Endothelial cell of umbilical vein (primary cell): Measurements from ENCODE around the gene CDC42BPB.

Source experiments
- CTCF ChIP-seq, 2 donors: IDR thresholded peaks; 1 replicate in 1 of 2; 2 replicates in 1 of 2; pipeline ENCODE4 v1.5.1; 2011; ENCODE audit warnings: low read length in 2 of 2, mild to moderate bottlenecking in 2 of 2, moderate library complexity in 2 of 2, control low read depth in 1 of 2, inconsistent platforms in 1 of 2, low read depth in 1 of 2; ENCODE audit not compliant: insufficient read depth in 1 of 2; ENCODE audit errors: extremely low read depth in 1 of 2
- EZH2 ChIP-seq: IDR thresholded peaks from 2 replicates; pipeline ENCODE4 v1.6.1; 2012; ENCODE audit warnings: borderline replicate concordance, low read depth, mild to moderate bottlenecking, moderate library complexity, low read length, inconsistent platforms; ENCODE audit not compliant: severe bottlenecking
- FOS ChIP-seq: IDR thresholded peaks from 2 replicates; pipeline ENCODE4 v1.6.1; 2011; ENCODE audit warnings: mild to moderate bottlenecking, low read length, moderate library complexity, borderline replicate concordance; ENCODE audit not compliant: insufficient read depth
- GATA2 ChIP-seq: IDR thresholded peaks from 2 replicates; pipeline ENCODE4 v1.7.0; 2011; ENCODE audit warnings: low read depth, mild to moderate bottlenecking, moderate library complexity, mixed read lengths, low read length; ENCODE audit not compliant: insufficient read length, insufficient read depth
- MYC ChIP-seq: IDR thresholded peaks from one replicate; pipeline ENCODE4 v1.6.1; 2011; ENCODE audit warnings: mild to moderate bottlenecking, low read depth, low read length
- POLR2A ChIP-seq: IDR thresholded peaks from 2 replicates; pipeline ENCODE4 v1.6.1; 2012; ENCODE audit warnings: low read depth, mild to moderate bottlenecking, control low read depth, low read length
- POLR2AphosphoS5 ChIP-seq: IDR thresholded peaks from 2 replicates; pipeline ENCODE4 v1.6.1; 2012; ENCODE audit warnings: low read depth, mild to moderate bottlenecking, control low read depth, low read length, moderate library complexity; ENCODE audit not compliant: insufficient read depth

GRCh38 chr14:103081951-103082350 is 24.6 kb upstream of the CDC42BPB start:
- TF ChIP-seq CTCF (IDR thresholded peaks at IDR 0.05; ENCODE audit: extremely low read depth in 1 of 2, insufficient read depth in 1 of 2, low read depth in 1 of 2, low read length in 2 of 2): no peak
- TF ChIP-seq POLR2AphosphoS5: no peak
- no peak for TF ChIP-seq POLR2A
- TF ChIP-seq EZH2: no peak
- TF ChIP-seq MYC: no peak
- TF ChIP-seq GATA2: no peak
- no peak for TF ChIP-seq FOS
